ENCODE measurements around the gene KDF1. TPM values are rescaled to one million over a fixed set of nuclear protein-coding genes. Genes with fewer than 3 reads are reported as not detected.

The KDF1 gene
- total and polyA plus RNA-seq, 2 donors (not counting 3 experiments of a cell fraction or from before 2014, with no cell fraction given), result not detected

DNA sequence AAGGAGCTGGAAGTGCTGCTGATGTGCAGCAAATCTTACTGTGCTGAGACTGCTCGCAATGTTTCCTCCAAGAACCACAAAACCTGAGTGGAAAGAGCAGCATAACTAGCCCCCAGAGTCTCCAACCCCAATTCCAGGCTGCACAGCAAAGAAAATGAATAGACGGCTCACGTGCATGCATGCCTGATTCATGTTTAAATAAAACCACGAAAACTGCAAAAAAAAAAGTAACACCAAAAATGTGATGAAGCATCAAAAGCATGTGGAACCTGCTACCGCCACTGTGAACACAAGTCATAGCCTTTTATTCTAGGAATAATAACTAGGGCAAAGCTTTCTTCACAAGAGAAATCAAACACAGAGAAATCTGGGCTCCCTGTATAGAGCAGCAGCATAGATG, 23.6 kb upstream of the KDF1 start:
- dilution Hi-C loops (cut with MboI; ENCODE audit: extremely low pct_ligation_motif_present, low sequenced_read_pairs) (no loop called here), intact Hi-C loops (cut with micrococcal nuclease) (no loop called here)
- Histone ChIP-seq H3K79me2 (ENCODE audit: control insufficient read depth, insufficient read depth, low read length) (no peaks in the 10 kb centered on the region), H3K9me3 (replicated peaks; ENCODE audit: control insufficient read depth, insufficient read depth, low read length) (no peaks in the 10 kb centered on the region), H3K27ac (ENCODE audit: insufficient read depth, low read depth, low read length) (no peak overlapping the region), H3K27me3 (ENCODE audit: control insufficient read depth in 2 of 2, insufficient read depth in 2 of 2, low read length in 2 of 2) (peaks cover 2 to 10% of the 10 kb centered on the region in 2 experiments), H3K9ac (replicated peaks; ENCODE audit: extremely low read depth, insufficient read depth, low read length) (no peak overlapping the region), H2AFZ (ENCODE audit: low read depth, low read length) (no peak overlapping the region), H3K4me2 (ENCODE audit: insufficient read depth, low read length) (no peak overlapping the region), H4K20me1 (replicated peaks; ENCODE audit: control insufficient read depth, extremely low read depth, insufficient read depth, low read length) (no peaks in the 10 kb centered on the region), H3K4me3 (replicated peaks in 1 of 3; ENCODE audit: insufficient read depth in 1 of 3, low read depth in 1 of 3, low read length in 3 of 3) (no peak overlapping the region), H3K4me1 (ENCODE audit: control insufficient read depth, extremely low read depth, insufficient read depth, low read length) (no peaks in the 10 kb centered on the region), H3K36me3 (ENCODE audit: control insufficient read depth in 2 of 2, extremely low read depth in 1 of 2, insufficient read depth in 2 of 2, low read length in 2 of 2) (no peaks in the 10 kb centered on the region), H3K9me1 (replicated peaks; ENCODE audit: control insufficient read depth, extremely low read depth, insufficient read depth, low read length) (no peaks in the 10 kb centered on the region)
- ChIA-PET POLR2A (no interaction called here), CTCF (interaction anchor here (1.1 to 3.6 kb wide), 3 partner anchors 14 to 17 kb away, joined by 3 to 12 read pairs (median 12); no protein-coding TSS in a partner anchor)
- FAIRE-seq (no peak), DNase-seq (ENCODE audit: low read depth, low spot score) (no peak)
- BruUV-seq (replicated peaks), result no TSS peak
- TF ChIP-seq, protein P1, sequence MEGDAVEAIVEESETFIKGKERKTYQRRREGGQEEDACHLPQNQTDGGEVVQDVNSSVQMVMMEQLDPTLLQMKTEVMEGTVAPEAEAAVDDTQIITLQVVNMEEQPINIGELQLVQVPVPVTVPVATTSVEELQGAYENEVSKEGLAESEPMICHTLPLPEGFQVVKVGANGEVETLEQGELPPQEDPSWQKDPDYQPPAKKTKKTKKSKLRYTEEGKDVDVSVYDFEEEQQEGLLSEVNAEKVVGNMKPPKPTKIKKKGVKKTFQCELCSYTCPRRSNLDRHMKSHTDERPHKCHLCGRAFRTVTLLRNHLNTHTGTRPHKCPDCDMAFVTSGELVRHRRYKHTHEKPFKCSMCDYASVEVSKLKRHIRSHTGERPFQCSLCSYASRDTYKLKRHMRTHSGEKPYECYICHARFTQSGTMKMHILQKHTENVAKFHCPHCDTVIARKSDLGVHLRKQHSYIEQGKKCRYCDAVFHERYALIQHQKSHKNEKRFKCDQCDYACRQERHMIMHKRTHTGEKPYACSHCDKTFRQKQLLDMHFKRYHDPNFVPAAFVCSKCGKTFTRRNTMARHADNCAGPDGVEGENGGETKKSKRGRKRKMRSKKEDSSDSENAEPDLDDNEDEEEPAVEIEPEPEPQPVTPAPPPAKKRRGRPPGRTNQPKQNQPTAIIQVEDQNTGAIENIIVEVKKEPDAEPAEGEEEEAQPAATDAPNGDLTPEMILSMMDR (IDR thresholded peaks at IDR 0.05; ENCODE audit: extremely low read depth in 1 of 2, insufficient read depth in 1 of 2, low read depth in 1 of 2, low read length in 2 of 2), result no peak

DNA sequence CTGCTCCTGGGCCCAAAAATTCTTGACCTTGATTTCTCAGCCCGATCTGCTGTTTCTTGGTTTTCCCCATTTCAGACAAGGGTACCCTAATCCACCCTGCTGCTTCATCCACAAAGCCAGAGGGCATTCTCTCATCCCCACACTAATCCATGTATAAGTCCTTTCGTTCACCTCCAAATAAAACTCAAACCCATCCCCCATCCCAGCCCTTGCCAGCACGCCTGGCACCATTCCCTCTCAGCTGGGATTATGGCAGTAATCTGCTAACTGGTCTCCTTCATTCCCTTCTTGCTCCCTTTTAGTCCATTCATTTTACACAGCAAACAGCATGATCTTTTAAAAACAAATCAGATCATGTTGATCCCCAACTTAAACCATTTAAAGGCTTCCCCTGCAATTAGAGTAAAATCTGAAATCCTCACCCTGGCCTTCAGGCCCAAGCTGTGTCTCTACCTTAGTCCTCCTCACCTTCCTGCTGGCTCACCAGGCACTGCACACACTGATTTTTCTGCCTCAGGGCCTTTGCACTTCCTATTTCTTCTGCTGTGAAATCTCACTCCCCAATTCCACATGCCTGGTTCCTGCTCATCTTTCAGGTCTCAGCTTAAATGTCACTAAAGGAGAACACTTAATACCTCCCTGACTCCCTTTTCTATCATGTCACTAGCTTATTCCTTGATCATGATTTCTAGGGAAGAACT, 21.0 kb upstream of the KDF1 start:
- BruUV-seq (replicated peaks), result no TSS peak
- H4K20me1 ChIP-seq (replicated peaks; ENCODE audit: control insufficient read depth, extremely low read depth, insufficient read depth, low read length), result no peaks in the 10 kb centered on the region
- no peak overlapping the region for H3K27ac ChIP-seq (ENCODE audit: insufficient read depth, low read depth, low read length)
- no peaks in the 10 kb centered on the region for H3K36me3 ChIP-seq (ENCODE audit: control insufficient read depth in 2 of 2, extremely low read depth in 1 of 2, insufficient read depth in 2 of 2, low read length in 2 of 2)
- dilution Hi-C loops (cut with MboI; ENCODE audit: extremely low pct_ligation_motif_present, low sequenced_read_pairs), result no loop called here
- no peaks in the 10 kb centered on the region for H3K79me2 ChIP-seq (ENCODE audit: control insufficient read depth, insufficient read depth, low read length)
- CTCF ChIA-PET, result interaction anchor here (0.6 to 3.6 kb wide), 4 partner anchors 14 to 145 kb away, joined by 3 to 12 read pairs (median 4); partner anchors contain the start of gene GPN2
- TF ChIP-seq JUN (IDR thresholded peaks at IDR 0.05; ENCODE audit: borderline replicate concordance, insufficient read depth, insufficient read length, low read depth) (no peak), POLR2A (IDR thresholded peaks at IDR 0.05; ENCODE audit: low read depth, low read length) (no peak), MYC (IDR thresholded peaks at IDR 0.05; ENCODE audit: low read depth, low read length) (no peak), FOS (IDR thresholded peaks at IDR 0.05; ENCODE audit: borderline replicate concordance, insufficient read depth, low read length) (no peak), GATA2 (IDR thresholded peaks at IDR 0.05; ENCODE audit: insufficient read depth, insufficient read length, low read depth, low read length) (no peak), EZH2 (IDR thresholded peaks at IDR 0.05; ENCODE audit: borderline replicate concordance, low read depth, low read length, severe bottlenecking) (no peak), POLR2AphosphoS5 (IDR thresholded peaks at IDR 0.05; ENCODE audit: insufficient read depth, low read depth, low read length) (no peak)
- TF ChIP-seq, protein P2, sequence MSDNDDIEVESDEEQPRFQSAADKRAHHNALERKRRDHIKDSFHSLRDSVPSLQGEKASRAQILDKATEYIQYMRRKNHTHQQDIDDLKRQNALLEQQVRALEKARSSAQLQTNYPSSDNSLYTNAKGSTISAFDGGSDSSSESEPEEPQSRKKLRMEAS (IDR thresholded peaks at IDR 0.05; ENCODE audit: insufficient read depth, insufficient read length), result no peak
- peaks cover 2 to 10% of the 10 kb centered on the region in 2 experiments for H3K27me3 ChIP-seq (ENCODE audit: control insufficient read depth in 2 of 2, insufficient read depth in 2 of 2, low read length in 2 of 2)
- no peak overlapping the region for H3K4me3 ChIP-seq (replicated peaks in 1 of 3; ENCODE audit: insufficient read depth in 1 of 3, low read depth in 1 of 3, low read length in 3 of 3)
- no peak overlapping the region for H3K9ac ChIP-seq (replicated peaks; ENCODE audit: extremely low read depth, insufficient read depth, low read length)
- DNase-seq (ENCODE audit: low read depth, low spot score), result no peak
- H3K4me1 ChIP-seq (ENCODE audit: control insufficient read depth, extremely low read depth, insufficient read depth, low read length), result no peaks in the 10 kb centered on the region
- H2AFZ ChIP-seq (ENCODE audit: low read depth, low read length), result no peak overlapping the region
- POLR2A ChIA-PET, result no interaction called here
- FAIRE-seq, result no peak
- no peaks in the 10 kb centered on the region for H3K9me3 ChIP-seq (replicated peaks; ENCODE audit: control insufficient read depth, insufficient read depth, low read length)
- no peak overlapping the region for H3K4me2 ChIP-seq (ENCODE audit: insufficient read depth, low read length)
- intact Hi-C loops (cut with micrococcal nuclease), result no loop called here
- H3K9me1 ChIP-seq (replicated peaks; ENCODE audit: control insufficient read depth, extremely low read depth, insufficient read depth, low read length), result no peaks in the 10 kb centered on the region

All from endothelial cell of umbilical vein (primary cell).